RCC 7860 (cell line): ENCODE data around the gene OTX1.
"Not testable (repeated sequence)": the region's sequence is repeated elsewhere in the genome, so short reads cannot be mapped to it uniquely, and the experiment has no call there.

ENCODE experiments used
- DNase-seq: peaks from one replicate; pipeline ENCODE4 v3.0.0-alpha.2; 2015; ENCODE audit warnings: low spot score
- FAIRE-seq: peaks from 2 replicates; lab custom pipeline; 2012; peaks lifted over from hg19 to GRCh38; lab: Jason Lieb, UNC

The OTX1 gene

GRCh38 chr2:63050334-63051041 is at the start of gene OTX1:
TSS of gene OTX1 (plus strand) at chr2:63050830. CDS start at chr2:63052991, 2,161 bp downstream.
- no peak for FAIRE-seq

DNA sequence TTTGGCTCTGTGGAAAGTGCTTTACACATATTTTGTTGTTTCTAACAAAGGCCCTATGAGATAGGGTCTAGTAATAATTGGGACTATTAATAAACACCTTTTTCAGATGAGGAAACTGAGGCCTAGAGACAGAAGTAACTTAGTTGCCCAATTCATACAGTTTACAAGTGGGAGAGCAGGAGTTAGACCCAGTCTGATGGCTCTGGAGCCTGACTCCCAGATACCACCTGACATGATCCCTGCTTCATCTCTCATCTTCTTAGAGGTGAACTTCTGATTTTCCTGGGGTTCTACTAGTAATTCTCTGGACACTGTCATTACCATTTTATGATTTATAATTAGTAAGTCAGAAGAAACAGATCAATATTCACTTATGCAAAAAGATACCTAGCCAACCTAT is 49.1 kb upstream of the OTX1 start:
- DNase-seq: no peak
- FAIRE-seq: no peak

More at GRCh38 chr2:63050334-63051041, at the start of gene OTX1:
- DNase-seq: peak; percentile 68

DNA sequence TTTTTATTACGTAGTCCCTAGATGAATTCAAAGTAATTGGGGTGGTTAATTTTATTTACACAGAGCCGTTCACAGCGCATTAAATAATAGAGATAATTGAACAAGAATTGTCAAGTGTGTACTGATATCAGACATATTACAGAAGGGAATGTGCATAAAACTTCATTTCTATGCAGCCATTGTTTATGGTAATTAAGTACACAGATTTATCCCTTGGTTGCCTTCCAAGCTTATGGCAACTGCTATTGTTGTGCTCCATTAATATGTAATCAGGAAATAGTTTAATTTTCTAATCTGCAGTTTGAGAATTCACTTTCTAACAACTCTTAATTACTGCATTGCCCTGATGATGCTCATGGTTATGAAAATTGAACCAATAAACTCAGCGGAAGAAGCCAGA is 47.3 kb upstream of the OTX1 start:
- FAIRE-seq: no peak
- no peak for DNase-seq

GRCh38 chr2:63007813-63008458 is 42.7 kb upstream of the OTX1 start:
- FAIRE-seq (no peak), DNase-seq (no peak)

GRCh38 chr2:63008838-63009237 is 41.8 kb upstream of the OTX1 start:
- FAIRE-seq (no peak), DNase-seq (no peak)

- no peak for FAIRE-seq
Observed at GRCh38 chr2:63009490-63009889, 41.1 kb upstream of the OTX1 start.

DNA sequence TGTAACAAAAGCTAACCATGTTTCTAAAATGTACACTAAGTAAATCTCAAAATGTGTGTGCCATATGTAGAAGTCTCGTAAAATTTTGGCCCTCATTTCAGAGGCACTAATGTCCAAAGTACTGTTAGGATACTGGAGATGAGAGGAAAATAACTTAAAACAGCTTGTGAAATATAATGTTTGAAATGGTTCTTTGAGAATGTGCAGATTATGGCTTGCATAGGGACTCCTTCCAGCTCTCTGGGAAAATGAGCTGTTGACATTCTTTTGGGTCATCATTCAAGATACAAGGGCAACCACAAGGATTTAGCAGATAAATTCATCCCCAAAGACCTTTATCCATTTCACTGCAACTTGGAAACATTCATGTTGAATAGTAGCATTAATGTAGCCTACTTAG is 38.1 kb upstream of the OTX1 start:
- FAIRE-seq (no peak), DNase-seq (no peak)

More at GRCh38 chr2:63009490-63009889, 41.1 kb upstream of the OTX1 start:
- no peak for DNase-seq

DNA sequence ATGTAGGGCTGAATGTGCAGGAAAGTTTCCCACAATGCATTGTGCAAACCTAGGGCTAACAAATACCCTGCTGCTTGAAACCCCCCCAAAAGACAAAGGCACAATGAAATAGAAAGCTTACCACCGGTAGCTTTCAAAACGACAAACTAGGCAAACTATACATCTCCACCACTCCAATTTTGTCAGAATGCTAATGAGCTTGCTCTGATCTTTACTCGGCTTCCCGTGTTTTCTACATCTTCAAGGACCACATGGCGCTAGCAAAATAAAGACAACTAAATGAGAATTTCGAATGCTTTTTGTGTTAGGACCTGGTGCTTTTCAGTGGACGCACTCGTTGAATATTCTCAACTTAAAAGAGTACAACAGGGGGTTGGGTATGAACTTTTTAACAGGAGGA is 37.2 kb upstream of the OTX1 start:
- no peak for FAIRE-seq
- no peak for DNase-seq

- DNase-seq (no peak), FAIRE-seq (no peak)
Observed at GRCh38 chr2:63015389-63015788, 35.2 kb upstream of the OTX1 start.

- no peak for DNase-seq
- no peak for FAIRE-seq
Observed at GRCh38 chr2:63018439-63018838, 32.2 kb upstream of the OTX1 start.

GRCh38 chr2:63019686-63020085 is 30.9 kb upstream of the OTX1 start:
- not testable (repeated sequence) for DNase-seq, FAIRE-seq

DNA sequence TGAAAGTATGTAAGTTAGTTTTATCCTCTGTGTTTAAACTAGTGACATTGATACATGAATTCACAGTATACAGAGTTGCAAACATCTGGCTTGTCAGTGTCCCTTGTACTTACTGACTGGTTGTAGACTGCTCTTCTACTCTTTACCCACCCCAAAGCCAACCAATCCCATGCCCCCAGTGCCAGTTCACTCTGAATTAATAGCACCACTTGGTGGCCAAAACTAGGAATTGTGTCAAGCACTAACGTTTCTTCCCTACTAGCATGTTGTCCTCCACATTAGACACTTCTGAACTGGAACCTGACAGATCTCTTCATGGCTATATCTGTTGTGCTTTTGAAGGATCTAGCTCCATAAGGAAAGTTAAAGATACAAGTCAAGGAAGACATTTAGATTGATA is 27.2 kb upstream of the OTX1 start:
- DNase-seq (peak; percentile 32), FAIRE-seq (peak; percentile 14)

- no peak for DNase-seq
- no peak for FAIRE-seq
Observed at GRCh38 chr2:63027220-63027619, 23.4 kb upstream of the OTX1 start.

DNA sequence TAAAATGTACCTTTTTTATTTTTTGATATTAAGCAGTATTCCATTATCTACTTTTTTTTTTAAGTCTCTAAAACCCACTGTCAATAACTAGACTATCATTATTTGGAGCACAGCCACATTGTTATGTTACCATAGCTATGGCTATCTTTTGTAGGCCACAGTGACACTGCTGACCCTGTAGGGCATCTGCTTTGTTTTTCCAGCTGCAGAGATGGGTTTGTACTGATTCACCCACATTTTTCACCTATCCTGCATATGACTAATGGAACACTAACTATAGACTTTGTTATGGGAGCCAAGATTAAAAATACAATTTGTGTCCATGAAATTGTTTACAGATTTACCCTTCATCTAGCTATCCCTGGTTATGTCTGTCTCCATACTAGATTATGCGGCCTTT is 21.6 kb upstream of the OTX1 start:
- DNase-seq: no peak
- FAIRE-seq: no peak

DNA sequence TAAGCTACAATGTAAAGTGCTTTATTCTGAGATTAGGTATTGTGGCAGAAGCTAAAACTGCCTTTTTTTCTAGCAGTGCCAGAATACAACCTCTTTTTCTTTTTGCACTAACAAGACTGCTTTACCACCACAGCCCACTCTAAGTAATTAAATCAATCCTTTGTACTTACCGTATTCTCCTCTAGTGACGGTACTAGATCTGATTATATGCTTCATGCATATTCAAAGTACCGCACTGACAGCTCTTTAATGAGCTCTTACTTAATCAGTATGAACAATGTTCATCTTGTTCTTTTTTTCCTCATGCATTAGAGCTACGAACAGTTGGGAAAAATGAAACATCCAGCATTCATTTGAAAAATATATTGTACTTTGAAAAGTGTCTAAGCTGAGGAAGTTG is 16.1 kb upstream of the OTX1 start:
- FAIRE-seq: no peak
- no peak for DNase-seq

GRCh38 chr2:63035169-63035568 is 15.5 kb upstream of the OTX1 start:
- FAIRE-seq (peak; percentile 4), DNase-seq (no peak)

DNA sequence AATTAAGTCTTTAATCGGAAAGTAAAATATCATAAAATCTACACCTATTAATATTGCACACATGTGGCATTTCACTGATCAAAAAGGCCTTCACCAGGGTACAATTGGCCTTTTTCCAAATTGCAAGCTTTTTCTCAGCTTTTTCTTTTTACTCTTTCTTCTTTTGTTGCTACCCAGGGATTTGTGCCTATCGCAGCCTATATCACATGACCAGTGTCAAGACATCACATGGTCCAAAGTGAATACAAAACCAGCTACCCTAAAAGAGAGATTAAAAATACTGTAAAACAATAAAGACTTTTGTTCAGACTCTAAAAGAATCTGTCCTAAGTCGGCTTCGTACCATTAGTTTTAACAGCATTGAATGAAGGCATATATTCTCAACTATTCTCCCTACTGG is 15.0 kb upstream of the OTX1 start:
- FAIRE-seq (no peak), DNase-seq (no peak)

GRCh38 chr2:63038034-63038433 is 12.6 kb upstream of the OTX1 start:
- FAIRE-seq (no peak), DNase-seq (no peak)

- DNase-seq (no peak), FAIRE-seq (no peak)
Observed at GRCh38 chr2:63040586-63040985, 10.0 kb upstream of the OTX1 start.

- FAIRE-seq: no peak
- DNase-seq: no peak
Observed at GRCh38 chr2:63041592-63041991, 9.0 kb upstream of the OTX1 start.

DNA sequence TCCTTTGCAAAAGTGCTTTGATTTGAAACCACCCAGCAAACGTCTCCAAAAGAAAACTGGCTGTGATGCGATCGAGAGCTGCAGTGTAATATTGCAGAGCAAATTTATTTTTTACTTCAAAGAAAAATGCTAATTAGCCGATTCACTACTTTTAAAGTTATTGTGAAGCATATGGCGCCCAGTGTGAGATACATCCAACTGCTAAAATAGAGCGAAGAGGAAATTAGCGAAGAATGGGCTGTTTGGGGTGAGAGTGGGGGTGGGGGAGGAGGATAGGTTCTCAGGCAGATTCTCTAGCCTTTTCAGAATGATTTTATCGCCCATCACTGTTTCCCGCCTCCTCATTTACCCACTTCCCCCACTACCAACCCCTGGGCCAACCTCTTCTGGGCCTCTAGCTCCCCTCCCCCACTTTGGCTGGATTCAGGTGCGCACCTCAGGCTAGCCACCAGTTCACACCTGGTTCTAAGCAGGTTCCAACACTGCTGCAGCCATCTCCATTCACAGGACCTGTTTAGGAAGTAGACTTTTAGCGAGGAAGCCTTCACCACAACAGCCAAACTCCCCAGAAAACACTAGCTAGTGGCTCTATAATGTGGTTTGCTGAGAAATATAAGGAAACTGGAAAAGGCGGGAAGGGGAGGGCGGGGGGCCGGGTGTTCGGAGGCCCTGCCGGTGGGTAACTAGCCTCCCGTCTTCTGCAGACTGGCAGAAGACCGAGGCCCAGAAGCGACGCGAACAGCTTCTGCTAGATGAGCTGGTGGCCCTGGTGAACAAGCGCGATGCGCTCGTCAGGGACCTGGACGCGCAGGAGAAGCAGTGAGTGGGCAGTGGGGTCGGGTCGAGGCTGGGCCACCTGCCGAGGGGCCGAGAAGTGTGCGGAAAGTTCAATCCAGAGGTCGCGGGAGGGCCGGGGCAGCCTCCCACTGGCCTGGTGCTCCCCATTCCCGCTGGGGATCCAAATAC is 6.0 kb upstream of the OTX1 start:
- FAIRE-seq (no peak), DNase-seq (no peak)
